ENCODE results near the gene MAP3K7. TPM values are rescaled to one million over a fixed set of nuclear protein-coding genes. Genes with fewer than 3 reads are reported as not detected.

Gene MAP3K7
- total RNA-seq, 1 donor from 2014 or later, result 21.9 TPM

DNA sequence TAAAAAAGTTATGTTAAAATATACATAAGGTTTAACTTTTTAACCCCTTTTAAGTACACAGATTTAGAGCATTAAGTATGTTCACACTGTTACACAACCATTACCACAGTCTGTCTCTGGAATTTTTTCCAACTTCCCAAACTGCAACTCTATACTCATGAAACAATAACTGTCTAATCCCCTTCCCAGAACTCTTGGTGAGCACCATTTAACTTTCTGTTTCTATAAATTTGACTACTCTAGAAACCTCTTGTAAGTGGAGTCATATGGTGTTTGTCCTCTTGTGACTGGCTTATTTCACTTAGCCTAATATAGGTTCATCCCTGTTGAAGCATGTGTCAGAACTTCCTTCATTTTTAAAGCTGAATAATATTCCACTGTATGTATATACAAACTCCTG lies 98.1 kb downstream of the MAP3K7 start:
- TF ChIP-seq, protein P1, sequence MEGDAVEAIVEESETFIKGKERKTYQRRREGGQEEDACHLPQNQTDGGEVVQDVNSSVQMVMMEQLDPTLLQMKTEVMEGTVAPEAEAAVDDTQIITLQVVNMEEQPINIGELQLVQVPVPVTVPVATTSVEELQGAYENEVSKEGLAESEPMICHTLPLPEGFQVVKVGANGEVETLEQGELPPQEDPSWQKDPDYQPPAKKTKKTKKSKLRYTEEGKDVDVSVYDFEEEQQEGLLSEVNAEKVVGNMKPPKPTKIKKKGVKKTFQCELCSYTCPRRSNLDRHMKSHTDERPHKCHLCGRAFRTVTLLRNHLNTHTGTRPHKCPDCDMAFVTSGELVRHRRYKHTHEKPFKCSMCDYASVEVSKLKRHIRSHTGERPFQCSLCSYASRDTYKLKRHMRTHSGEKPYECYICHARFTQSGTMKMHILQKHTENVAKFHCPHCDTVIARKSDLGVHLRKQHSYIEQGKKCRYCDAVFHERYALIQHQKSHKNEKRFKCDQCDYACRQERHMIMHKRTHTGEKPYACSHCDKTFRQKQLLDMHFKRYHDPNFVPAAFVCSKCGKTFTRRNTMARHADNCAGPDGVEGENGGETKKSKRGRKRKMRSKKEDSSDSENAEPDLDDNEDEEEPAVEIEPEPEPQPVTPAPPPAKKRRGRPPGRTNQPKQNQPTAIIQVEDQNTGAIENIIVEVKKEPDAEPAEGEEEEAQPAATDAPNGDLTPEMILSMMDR (conservative IDR thresholded peaks at IDR 0.05; ENCODE audit: low read depth, low read length), result no peak
- DNase-seq (ENCODE audit: low read depth), result no peak
- no peak overlapping the region for H3K4me3 ChIP-seq (ENCODE audit: low read depth, low read length)

DNA sequence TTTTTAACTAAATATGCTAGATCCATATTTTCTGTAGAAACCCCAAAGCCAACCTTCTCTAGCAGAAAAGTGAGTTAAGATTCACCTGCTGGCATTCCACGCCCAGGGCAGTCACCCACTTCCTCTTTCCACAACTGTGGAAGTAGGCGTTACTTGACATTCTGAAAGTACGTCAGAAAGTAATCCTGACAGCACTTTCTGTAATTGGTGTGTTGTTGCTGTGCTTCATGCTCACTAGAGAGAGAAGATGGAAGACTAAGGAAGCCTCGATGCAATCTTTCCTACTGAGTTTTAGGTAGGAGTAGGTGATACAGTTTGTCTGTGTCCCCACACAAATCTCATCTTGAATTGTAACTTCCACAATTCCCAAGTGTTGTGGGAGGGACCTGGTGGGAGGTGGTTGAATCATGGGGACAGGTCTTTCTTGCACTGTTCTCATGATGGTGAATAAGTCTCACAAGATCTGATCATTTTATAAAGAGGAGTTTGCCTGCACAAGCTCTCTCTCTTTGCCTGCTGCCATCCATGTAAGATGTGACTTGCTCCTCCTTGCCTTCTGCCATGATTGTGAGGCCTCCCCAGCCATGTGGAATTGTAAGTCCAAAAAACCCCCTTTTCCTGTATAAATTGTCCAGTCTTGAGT lies 101.1 kb downstream of the MAP3K7 start:
- DNase-seq (ENCODE audit: low read depth), result no peak
- no peak overlapping the region for H3K4me3 ChIP-seq (ENCODE audit: low read depth, low read length)
- TF ChIP-seq, protein P1 (conservative IDR thresholded peaks at IDR 0.05; ENCODE audit: low read depth, low read length), result no peak

DNA sequence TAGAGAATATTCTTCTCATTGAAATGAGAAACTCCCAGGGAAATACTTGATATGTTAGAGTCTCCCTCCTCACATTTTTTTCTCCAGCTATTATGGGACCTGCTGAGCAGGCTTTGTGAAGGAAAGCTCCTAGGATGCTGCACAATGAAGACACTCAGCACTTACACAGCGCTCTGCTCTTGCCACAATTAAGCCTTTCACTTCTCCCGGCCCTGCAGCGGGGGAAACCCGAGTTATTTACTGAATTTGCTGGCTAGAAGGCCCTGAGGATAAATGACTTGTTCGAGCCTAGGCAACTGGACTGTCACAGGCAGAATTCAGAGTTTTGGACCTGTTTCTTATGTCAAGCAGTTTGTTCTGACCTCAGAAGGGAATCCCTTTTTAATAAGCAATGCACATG lies 102.0 kb downstream of the MAP3K7 start:
- TF ChIP-seq, protein P1 (conservative IDR thresholded peaks at IDR 0.05; ENCODE audit: low read depth, low read length), result no peak
- DNase-seq (ENCODE audit: low read depth), result no peak
- H3K4me3 ChIP-seq (ENCODE audit: low read depth, low read length), result no peak overlapping the region

DNA sequence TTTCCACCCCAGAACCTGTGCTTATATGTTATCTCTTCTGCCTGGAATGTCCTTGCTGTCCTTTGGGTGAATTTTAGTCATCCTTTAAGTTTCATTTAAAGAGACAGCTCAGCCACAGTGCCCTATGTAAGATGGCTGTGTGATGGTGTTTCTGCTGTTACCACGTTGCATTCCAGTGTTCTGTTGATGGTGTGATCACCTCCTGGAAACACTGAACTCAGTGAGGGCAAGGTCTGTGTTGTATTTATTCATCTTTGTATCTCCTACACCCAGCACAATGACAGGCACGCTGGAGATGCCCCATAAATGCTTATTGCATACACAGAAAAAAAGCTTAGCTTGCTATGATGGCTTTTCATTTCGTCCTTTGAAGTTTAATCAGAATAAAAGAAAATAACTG lies 102.5 kb downstream of the MAP3K7 start:
- DNase-seq (ENCODE audit: low read depth), result no peak
- TF ChIP-seq, protein P1 (conservative IDR thresholded peaks at IDR 0.05; ENCODE audit: low read depth, low read length), result no peak
- H3K4me3 ChIP-seq (ENCODE audit: low read depth, low read length), result no peak overlapping the region

DNA sequence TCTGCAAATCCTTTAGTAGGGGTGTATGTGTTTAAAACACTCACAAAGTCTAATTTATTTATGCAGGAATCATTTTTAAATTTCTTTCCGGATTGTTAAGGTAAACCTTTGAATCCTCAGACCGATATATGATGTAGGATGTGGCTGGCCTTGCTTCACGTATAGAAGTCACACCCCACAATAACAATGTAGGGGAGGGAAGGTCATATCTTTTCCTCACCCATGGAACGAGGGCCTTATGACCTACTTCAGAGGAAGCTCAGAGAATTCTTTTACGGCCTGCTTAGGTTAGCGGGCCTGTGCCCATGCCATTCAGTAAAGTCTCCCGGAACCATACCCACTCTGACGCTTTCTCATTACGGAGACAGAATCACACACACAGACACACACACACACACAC lies 102.9 kb downstream of the MAP3K7 start:
- H3K4me3 ChIP-seq (ENCODE audit: low read depth, low read length), result no peak overlapping the region
- TF ChIP-seq, protein P1 (conservative IDR thresholded peaks at IDR 0.05; ENCODE audit: low read depth, low read length), result no peak
- DNase-seq (ENCODE audit: low read depth), result no peak

DNA sequence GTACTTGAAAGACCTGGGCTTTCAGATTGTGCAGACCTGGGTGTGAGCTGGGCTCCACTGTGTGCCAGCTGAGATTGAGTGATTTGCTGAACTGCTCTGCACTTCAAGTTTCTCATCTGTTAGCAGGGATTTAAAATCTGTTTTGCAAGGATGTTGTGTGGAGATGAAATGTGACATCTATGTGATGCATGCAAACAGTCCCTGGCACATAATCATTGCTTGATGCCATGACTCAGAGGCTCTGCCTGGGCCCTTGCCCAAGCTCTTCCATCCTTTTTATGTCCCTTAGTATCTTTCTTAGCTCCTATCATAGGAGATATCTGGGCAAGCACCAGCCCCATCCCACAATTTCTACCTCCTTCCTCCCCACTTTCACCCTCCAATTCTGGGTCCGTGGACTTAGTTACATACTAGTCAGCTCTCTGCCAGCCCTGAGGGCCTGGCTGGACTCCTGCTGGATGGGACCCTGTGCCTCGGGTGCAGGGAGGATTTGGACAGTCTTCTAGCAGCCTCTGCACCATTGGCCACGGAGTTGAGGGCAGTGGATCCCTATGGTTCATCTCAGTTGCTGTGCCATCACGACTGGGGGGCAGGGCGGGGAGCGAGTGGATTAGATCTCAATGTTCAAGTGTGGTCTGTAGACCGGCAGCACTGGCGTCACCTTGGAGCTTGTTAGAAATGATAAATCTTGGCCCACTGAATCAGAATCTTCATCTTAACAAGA lies 103.6 kb downstream of the MAP3K7 start:
- no peak for DNase-seq (ENCODE audit: low read depth)
- TF ChIP-seq, protein P1 (conservative IDR thresholded peaks at IDR 0.05; ENCODE audit: low read depth, low read length), result no peak
- H3K4me3 ChIP-seq (ENCODE audit: low read depth, low read length), result no peak overlapping the region

DNA sequence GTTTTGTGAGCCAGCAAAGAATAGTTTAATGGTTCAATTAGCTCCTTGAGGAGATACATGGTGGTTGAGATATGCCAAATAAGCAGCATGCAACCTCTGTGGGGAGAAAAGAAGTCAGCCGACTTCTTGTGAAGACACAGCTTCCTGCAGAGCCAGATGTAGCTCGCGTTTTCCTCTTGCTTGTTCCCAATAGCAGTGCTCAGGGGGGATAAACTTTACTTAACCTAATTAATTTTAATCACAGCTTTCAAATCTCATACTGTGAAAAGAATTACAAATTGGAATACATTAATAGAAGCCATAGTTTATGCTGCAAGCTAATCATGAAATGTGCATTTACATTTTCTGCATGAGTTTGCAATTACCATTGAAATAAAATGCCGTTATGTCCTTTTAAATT lies 106.2 kb downstream of the MAP3K7 start:
- TF ChIP-seq, protein P1 (conservative IDR thresholded peaks at IDR 0.05; ENCODE audit: low read depth, low read length), result no peak
- no peak for DNase-seq (ENCODE audit: low read depth)
- no peak overlapping the region for H3K4me3 ChIP-seq (ENCODE audit: low read depth, low read length)
